GM21360 (cell line): Measurements from ENCODE around the gene MNAT1.
"Not testable (repeated sequence)": the region's sequence is repeated elsewhere in the genome, so short reads cannot be mapped to it uniquely, and the experiment has no call there.

Source experiments
- ATAC-seq: cut with Tn5 transposase; IDR thresholded peaks from one replicate; pipeline ENCODE4 v1.9.1; 2021; ENCODE audit warnings: mild to moderate bottlenecking, moderate library complexity; ENCODE audit not compliant: unreplicated experiment

MNAT1 gene

DNA sequence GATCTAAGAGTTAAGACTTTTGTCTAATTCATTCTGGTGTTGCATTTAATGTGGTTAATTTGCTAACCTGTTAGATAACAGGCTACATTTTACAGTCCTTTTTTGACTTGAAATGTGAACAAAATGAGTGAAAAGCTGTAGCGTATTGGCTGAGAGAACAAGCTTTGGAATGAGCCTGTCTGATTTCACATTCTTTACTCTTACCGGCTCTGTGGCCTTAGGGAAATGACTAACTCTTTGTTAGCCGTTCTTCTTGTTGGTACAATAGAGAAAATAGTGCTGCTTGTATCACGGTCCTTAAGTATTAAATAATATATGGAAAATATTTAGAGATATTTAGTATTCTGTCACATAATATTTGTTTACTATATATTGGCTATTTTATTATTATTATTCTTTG lies 1.9 kb downstream of the MNAT1 start:
- ATAC-seq = no peak

DNA sequence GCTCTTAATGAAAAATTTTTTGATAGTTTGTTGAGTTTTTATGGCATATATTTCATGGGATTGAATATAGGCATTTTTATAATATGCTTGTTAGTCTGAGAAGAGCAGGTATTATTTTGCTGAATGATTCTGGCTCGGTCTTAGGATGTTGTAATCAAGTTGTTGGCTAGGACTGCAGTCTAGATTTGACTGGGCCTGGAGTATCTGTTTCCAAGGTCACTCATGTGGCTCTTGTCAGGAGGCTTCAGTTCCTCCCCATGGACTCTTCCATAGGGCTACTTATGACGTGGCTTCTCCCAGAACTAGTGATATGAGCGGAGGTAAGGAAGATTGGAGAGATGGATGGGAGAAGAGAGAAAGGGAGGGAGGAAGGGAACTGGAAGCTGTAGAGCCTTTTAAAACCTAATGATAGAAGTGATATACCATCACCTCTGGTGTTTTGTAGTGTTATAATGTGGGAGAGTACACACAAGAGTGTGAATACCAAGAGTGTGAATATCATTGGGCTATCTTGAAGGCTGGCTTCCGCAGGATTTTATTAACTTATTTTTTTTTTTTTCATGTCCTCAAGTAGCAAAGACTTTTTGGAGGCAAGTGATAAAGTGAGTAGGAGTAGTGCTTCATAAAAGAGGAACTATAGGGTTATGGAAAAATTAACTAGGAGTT lies 4.4 kb downstream of the MNAT1 start:
- no peak for ATAC-seq

DNA sequence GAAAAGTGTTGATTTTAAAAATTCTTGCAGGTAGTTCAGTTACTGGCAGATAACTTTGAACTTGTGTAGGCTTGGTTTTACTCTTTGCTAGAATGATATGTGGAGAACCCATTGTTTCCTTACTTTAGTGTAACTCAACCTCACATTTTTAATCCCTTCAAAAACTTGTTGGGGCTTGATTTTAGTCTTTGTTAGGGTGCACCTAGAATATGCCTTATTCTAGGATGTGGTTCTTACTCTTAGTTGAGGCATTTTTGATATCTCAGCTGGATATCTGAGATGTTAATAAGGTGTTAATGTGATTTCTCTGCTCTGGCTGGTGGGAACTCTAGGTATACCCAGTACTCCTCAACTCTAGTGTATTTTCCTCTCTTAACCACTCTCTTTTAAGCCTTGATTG lies 10.0 kb downstream of the MNAT1 start:
- ATAC-seq = no peak

DNA sequence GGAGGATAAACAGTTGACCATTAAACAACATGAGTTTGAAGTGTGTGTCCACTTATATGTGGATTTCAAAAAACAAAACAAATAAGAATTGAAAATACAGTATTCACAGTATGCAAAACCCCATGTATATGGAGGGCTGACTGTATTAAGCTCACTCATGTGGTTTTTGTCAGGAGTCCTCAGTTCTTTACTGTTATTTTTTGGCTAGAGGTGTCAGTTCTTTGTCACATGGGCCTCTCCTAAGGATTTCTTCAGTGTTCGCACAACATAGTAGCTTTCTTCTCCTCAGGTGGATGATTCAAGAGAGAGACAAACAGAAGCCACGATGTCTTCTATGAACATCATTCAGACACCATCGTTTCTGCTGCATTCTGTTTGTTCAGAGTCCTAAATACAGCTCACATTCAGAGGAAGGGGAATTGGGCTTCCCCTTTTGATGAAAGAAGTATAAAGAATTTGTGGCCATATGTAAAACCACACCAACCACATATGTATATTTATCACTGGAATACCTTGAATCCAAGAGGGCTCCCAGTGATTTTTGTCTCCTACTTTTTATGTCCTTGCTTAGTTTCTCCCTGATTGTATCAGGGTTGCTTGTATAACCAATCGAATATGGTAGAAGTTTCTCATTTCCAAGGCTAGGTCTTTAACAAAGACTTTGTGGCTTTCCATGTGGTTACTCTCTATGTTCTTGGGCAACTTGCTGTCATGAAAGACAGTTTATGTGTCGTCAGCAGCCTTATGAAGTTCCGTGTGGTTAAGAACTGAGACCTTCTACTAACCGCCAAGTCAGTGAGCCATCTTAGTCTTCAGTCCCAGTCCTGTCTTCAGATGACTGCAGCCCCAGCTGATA lies 18.9 kb downstream of the MNAT1 start:
- peak; percentile 97 for ATAC-seq

DNA sequence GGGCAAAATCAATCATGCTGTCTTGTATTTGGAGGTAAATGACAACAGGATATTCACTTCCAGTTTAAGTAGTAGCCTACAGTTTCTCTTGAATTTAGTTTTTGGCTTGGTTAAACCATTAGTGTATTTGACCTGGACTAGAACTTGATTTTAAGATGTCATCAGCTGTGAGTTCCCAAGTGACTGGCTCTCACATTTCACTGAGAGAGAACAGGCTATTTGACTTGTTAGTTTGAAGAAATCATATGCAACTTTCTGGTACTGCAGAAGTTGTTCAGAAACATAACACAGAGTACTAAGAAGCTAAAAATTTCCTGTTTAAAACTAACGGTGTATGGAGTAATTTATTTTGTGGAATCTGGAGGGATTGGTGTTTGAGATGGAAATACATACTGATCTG lies 22.3 kb downstream of the MNAT1 start:
- no peak for ATAC-seq

DNA sequence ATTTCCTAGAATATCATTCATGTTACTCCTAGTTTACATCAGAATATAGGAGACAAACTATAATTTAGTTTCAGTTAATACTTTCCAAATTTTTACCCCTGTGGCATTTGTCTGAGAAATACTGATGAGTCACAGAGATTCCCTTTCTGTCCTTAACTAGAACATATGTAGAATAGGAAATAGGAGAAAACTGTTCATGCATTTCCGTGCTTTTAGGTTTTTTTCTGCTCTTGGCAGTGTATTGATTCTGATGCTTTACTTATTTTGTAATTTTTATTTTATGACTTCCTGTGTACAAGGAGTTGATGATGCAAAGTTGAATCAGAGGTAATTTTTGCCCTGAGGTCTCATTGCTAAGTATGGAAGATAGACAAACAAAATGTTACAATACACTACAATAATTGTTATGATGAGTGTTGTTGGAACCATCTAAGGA lies 23.0 kb downstream of the MNAT1 start:
- no peak for ATAC-seq

DNA sequence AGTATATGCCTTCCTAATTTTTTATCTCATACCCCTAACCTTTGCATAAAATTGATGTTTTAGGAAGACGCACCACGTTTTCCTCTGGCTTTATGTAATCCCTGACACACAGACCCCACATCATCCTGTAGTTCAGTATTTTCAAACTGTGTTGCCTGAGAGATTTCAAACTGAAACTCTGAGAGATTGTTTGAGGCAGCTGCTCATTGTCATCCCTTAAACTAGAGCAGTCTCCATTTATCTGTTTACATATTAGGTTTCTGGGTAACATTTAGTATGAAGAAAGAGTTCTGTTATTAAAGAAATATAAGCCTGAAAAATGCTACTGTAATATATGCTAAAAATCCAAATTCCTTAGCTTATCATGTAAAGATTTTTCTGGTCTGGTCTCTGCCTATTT lies 24.3 kb downstream of the MNAT1 start:
- ATAC-seq = no peak

DNA sequence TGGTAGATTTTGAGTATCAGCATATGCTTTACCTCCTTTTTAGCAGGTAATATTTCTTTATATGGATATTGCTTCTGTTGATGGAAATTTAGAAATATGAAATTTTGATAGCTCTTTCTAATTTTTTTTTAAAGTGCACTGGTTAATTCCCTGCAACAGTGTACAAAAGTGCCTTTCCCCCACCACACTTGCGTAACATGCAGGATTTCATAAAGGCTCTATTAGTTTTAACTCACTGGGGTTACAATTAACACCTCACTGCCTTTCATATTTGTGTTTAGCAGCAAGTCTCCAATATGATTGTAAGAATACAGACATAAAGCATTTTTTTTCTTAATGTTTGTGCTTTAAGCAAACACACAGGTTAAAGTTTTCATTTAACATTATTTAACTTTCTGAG lies 25.6 kb downstream of the MNAT1 start:
- ATAC-seq = no peak

DNA sequence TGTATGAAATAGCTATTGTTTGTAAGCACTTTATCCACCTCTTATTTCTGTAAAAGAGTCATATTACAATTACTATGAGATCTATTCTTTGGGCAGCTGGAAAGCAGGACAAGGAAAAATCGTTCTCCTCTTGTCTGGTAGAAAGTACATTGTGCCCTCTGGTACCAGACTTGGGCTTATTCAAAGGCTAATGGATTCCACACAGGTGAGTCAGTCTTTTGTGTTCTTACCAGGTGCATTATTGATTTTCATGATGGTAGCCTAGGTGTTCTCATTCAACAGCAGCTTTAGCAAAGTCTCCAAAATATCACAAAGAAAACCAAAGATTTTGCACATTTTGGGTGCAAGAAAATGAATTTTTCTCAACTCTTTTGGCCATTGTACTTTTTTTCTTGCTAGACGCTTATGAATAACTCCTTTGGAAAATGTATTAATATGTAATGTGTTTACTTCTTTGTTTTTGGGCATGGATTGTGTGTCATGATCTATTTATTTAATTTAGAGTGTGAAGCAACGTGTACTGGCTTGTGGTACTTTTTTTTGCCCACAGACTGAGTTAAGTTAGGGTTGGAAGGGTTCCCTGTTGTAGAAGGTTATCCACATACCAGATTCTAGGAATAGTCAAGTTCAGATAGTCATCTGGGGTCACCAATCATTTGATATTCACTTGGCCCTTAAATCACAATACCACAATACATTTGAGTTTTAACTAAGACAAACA lies 26.2 kb downstream of the MNAT1 start:
- ATAC-seq = no peak

DNA sequence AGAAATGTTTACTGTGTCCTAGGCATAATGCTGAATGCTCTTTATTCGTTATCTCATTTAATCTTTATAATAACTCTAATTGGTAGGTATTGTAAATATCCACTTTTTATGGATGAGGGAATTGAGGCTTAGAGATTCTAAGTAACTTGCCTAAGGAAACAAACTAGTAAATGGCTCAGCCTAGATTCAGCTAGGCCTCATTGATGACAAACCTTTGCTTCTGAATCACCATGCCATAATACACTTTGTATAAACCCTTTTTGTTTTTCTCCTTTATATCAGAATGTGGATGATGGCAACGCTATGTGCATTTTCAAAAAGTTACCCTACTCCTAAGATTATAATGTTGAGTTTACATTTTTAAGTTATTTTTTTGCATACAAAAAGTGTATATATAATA lies 34.0 kb downstream of the MNAT1 start:
- no peak for ATAC-seq

DNA sequence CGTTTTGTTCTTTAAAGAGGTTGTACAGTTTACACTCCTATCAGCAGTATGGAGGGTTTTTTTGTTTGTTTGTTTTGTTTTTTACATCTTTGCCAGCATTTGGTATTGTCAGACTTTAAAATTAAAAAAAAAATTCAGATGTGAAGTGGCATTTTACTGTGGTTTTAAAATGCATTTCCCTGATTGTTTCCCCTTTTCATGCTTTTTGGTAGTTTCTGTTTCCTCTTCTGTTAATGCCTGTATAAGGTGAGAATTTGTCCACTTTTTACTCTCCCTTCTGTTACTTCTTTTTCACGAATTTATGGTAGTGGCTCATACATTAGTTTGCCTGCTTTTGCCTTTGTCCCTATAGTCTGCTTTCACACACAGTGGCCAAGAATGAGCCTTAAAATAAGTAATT lies 36.6 kb downstream of the MNAT1 start:
- ATAC-seq = no peak

DNA sequence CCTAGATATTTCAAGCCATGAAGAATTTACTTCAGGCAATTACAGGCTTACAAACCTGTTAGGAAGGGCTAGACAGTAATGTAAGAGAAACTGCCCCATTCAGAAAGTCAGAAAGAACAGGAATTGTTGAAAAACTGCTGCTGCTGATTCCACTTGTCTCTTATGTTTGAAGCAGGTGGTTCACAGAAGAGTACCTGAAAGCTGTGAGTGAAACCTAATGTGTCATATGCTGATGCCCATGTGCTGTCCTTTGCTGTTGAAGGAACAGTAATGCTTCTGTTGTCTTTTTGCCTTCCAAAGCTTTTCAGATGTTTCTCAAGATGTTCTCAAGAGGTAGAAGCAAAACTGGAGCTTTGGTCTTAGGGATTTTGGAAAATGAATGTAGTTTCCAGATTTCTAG lies 39.0 kb downstream of the MNAT1 start:
- no peak for ATAC-seq

DNA sequence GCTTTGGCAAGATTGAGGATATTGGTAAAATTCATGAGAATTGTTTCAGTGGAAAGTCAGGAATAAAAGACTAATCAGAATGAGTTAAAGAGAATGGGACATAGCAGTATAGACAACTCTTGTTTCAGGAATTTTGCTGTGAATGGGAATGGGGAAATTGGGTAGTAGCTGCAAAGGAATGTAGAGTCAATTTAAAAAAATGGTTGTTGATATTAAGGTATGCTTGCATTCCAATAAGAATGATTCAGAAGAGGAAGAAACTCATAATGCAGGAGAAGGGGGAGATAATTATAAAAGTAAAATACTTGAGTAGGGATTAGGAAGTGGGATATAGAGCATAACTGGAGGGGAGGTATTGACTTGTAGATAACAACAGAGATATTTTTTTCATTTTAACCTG lies 40.7 kb downstream of the MNAT1 start:
- no peak for ATAC-seq

DNA sequence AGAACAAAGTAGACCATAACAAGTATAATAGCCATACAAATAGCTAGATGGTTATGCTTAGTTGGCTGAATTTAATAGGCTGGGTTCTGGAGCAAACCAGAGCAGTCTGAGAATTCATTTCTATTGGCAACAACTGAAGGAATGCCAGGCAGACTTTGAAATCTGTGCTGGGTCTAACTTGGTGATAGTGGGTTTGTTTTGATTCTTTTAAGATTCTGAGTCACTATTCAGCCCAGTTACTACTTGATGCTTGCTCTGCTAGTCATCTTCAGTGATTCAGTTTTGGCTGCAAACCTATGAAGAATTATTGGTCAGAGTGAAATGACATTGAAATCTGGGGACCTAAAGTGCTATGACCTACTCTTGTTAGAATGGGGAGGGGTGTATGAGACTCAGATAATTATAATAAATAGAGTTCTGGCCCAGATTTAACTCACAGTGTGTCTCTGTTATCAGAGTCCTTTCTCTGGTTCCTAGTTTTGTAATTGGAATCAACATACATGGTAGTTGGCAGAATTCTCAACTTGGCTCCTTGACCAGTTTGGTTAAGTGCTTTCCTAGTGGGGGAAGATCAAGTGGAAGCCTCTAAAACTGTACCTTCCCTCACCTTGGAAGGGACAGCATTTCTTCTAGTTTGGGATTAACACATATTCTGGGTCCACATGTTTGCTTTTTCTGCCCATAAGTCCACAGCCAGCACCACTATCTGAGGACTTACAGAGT lies 43.5 kb downstream of the MNAT1 start:
- no peak for ATAC-seq

DNA sequence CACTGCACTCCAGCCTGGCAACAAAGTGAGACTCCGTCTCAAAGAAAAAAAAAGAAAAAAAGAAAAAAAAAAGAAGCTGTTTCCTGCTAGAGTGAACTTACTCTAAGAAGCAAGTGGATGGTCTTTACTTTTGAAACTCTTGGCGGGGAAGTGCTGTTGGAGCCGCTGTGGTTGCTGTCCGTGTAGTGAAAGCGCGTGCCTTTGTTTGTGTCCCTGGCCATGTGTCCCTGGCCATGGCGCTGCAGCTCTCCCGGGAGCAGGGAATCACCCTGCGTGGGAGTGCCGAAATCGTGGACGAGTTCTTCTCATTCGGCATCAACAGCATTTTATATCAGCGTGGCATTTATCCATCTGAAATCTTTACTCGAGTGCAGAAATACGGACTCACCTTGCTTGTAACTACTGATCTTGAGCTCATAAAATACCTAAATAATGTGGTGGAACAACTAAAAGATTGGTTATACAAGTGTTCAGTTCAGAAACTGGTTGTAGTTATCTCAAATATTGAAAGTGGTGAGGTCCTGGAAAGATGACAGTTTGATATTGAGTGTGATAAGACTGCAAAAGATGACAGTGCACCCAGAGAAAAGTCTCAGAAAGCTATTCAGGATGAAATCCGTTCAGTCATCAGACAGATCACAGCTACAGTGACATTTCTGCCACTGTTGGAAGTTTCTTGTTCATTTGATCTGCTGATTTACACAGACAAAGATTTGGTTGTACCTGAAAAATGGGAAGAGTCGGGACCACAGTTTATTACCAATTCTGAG lies 45.4 kb downstream of the MNAT1 start:
- ATAC-seq = not testable (repeated sequence)

DNA sequence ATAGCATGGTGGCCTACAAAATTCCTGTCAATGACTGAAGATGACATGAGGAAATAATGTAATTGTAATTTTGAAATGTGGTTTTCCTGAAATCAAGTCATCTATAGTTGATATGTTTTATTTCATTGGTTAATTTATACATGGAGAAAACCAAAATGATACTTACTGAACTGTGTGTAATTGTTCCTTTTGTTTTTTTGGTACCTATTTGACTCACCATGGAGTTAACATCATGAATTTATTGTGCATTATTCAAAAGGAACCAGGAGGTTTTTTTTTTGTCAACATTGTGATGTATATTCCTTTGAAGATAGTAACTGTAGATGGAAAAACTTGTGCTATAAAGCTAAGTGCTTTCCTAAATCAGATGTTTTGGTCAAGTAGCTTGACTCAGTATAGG lies 46.0 kb downstream of the MNAT1 start:
- ATAC-seq = not testable (repeated sequence)

DNA sequence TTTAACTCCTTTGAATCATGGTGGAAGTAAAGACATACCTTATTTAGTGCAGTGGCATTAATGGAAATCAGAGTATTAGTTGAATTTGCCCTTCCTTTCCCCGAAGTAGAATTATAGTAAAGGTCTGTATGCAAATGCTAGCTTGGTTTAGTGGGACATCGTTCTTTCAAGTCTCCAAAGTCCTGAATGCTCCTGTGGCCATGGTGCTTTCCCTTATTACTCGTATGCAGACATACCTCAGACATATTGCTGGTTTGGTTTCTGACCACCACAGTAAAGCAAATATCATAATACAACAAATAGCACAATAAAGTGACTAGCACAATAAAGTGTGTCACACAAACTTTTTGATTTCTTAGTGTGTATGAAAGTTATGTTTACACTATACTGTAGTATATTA lies 52.3 kb downstream of the MNAT1 start:
- ATAC-seq = no peak

DNA sequence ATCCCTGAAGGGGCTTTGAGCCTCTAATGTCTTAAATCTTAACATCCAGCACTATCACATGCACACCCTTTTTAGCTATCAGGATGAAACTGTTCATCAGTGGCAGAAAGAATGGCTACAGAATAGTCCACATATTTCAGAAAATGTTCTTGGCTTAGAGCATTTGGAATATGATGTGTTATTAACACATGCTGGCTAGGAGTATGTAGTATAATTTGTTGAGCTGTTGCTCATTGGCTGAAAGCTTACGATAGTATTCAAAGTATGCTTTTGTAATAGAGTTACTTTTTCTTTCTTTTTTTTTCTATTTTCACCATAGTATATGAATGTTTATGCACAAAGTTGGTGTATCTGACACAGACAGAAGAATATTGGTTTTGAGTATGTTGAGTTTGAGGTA lies 55.1 kb downstream of the MNAT1 start:
- no peak for ATAC-seq

DNA sequence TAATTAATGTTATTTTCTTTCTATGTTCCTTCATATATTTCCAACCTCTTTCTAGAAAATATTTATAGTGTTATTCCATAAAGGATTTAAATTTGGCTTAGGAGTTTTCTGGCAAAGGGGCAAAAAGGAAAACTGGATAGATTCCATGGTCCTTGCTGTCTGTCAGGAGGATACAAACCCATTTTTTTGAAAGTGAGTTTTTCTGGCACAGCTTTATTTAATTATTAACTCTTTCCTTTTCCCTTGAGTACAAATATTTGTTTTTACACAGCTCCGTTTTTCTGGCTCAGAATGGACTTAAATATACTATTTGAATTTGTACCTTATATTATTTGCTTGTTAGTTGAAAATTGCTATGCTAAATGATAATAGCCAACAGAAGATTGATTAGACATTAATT lies 56.3 kb downstream of the MNAT1 start:
- no peak for ATAC-seq

DNA sequence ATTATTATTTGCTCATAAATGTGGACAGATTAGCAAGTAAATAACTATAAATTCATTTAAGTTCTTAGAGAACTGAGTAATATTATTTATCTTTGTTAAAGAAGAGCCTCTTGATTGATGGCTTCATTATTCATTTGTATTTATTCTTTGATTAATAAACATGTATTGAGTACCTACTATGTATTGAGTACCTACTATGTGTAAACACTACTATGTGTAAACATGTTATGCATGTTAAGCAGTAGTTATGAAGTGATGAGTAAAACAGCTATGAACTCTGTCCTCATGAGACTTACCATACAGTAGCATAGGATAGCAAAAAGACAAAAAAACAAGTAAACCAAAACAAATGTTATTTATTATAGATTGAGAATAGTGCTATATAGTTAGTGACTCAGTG lies 61.9 kb downstream of the MNAT1 start:
- no peak for ATAC-seq
